Measurements from ENCODE around the gene KAZN. TPM values are rescaled to one million over a fixed set of nuclear protein-coding genes. Genes with fewer than 3 reads are reported as not detected.

Gene KAZN
- total RNA-seq, 1 experiment from 2014 or later, result 15.6 TPM

- no peaks in the 10 kb centered on the region for H3K79me2 ChIP-seq (ENCODE audit: low read depth)
- DNase-seq, result no peak
- H3K27ac ChIP-seq, result no peak overlapping the region
- TF ChIP-seq EZH2 (IDR thresholded peaks at IDR 0.05; ENCODE audit: low read depth) (no peak), CTCF (conservative IDR thresholded peaks at IDR 0.05) (no peak)
- POLR2A ChIA-PET (ENCODE audit: unreplicated experiment), result no interaction called here
- no peak overlapping the region for H3K4me2 ChIP-seq
- no peak overlapping the region for H2AFZ ChIP-seq
- CTCF ChIA-PET, result no interaction called here
- no TSS peak for BruUV-seq (replicated peaks)
- no peaks in the 10 kb centered on the region for H3K9me3 ChIP-seq (ENCODE audit: insufficient read depth, low read depth)
- no peaks in the 10 kb centered on the region for H3K4me1 ChIP-seq (replicated peaks; ENCODE audit: insufficient read depth)
- H4K20me1 ChIP-seq (ENCODE audit: insufficient read depth), result no peaks in the 10 kb centered on the region
- H3K4me3 ChIP-seq, result no peak overlapping the region
- intact Hi-C loops (cut with micrococcal nuclease; ENCODE audit: unreplicated experiment), result no loop called here
- H3F3A ChIP-seq (ENCODE audit: insufficient read depth, low read depth), result no peaks in the 10 kb centered on the region
- no peaks in the 10 kb centered on the region for H3K27me3 ChIP-seq (ENCODE audit: insufficient read depth, low read depth)
- no peaks in the 10 kb centered on the region for H3K36me3 ChIP-seq (ENCODE audit: low read depth)
- H3K9me2 ChIP-seq (ENCODE audit: insufficient read depth), result no peaks in the 10 kb centered on the region
Observed at GRCh38 chr1:15124362-15125100, 526.0 kb downstream of the KAZN start.

DNA sequence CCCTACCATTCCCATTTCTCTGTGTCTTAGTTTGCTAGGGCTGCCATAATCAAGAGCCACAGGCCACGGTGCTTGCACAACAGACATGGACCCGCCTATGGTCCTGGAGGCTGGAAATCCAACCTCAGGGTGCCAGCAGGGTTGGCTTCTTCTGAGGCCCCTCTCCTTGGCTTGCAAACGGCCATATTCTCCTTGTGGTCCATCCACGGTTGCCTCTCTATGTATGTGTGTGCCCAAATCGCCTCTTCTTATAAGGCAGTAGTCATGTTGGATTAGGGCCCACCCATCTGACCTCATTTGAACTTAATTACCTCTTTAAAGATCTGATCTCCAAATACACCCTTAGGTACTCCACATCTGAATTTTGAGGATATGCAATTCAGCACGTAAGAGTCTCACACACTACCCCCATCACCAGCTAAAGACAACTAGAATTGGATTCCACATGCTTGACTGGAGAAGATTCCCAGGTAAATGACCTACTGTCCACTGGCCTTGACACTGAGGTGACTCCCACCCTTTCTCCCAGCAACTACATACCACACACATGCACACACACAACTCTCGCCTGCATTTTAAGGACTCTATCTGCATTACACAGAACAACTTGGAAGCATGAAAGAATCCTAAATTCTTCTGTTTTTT is 526.7 kb downstream of the KAZN start:
- Histone ChIP-seq H4K20me1 (ENCODE audit: insufficient read depth) (no peaks in the 10 kb centered on the region), H3K4me3 (no peak overlapping the region), H3K9me3 (ENCODE audit: insufficient read depth, low read depth) (no peaks in the 10 kb centered on the region), H3K27ac (no peak overlapping the region), H3K9me2 (ENCODE audit: insufficient read depth) (no peaks in the 10 kb centered on the region), H3K4me2 (no peak overlapping the region), H3K36me3 (ENCODE audit: low read depth) (no peaks in the 10 kb centered on the region), H3K27me3 (ENCODE audit: insufficient read depth, low read depth) (no peaks in the 10 kb centered on the region), H3F3A (ENCODE audit: insufficient read depth, low read depth) (no peaks in the 10 kb centered on the region), H3K4me1 (replicated peaks; ENCODE audit: insufficient read depth) (no peaks in the 10 kb centered on the region), H2AFZ (no peak overlapping the region), H3K79me2 (ENCODE audit: low read depth) (no peaks in the 10 kb centered on the region)
- intact Hi-C loops (cut with micrococcal nuclease; ENCODE audit: unreplicated experiment), result no loop called here
- no TSS peak for BruUV-seq (replicated peaks)
- TF ChIP-seq CTCF (conservative IDR thresholded peaks at IDR 0.05), result no peak
- TF ChIP-seq EZH2 (IDR thresholded peaks at IDR 0.05; ENCODE audit: low read depth), result no peak
- ChIA-PET POLR2A (ENCODE audit: unreplicated experiment) (interaction anchor here (0.6 kb wide), 1 partner anchor 135 kb away, joined by 3 read pairs; no protein-coding TSS in a partner anchor), CTCF (no interaction called here)
- no peak for DNase-seq

DNA sequence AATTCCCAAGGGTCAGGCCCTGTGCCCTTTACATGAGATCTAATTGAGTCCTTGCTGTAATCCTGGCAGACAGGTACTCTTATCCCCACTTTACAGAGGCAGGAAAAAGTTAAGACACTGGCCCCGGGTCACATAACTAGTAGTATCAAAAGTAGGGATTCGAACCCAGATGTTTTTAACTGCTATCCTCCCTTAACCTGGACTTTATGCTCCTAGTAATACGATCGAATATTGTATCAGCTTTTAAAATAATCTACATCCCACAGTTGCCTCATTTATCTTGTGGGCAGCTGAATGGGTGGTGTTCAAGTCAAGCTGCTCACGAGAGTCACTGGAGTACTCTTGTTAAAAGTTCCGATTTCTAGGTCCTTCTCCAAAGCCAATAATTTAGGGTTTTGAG is 529.6 kb downstream of the KAZN start:
- H3K27ac ChIP-seq, result no peak overlapping the region
- intact Hi-C loops (cut with micrococcal nuclease; ENCODE audit: unreplicated experiment), result loop anchor here (1.0 to 2.0 kb wide), 4 partner anchors 24 to 303 kb away; no protein-coding TSS in a partner anchor
- H3K27me3 ChIP-seq (ENCODE audit: insufficient read depth, low read depth), result no peaks in the 10 kb centered on the region
- H3F3A ChIP-seq (ENCODE audit: insufficient read depth, low read depth), result no peaks in the 10 kb centered on the region
- no peak for DNase-seq
- H3K9me3 ChIP-seq (ENCODE audit: insufficient read depth, low read depth), result no peaks in the 10 kb centered on the region
- H3K36me3 ChIP-seq (ENCODE audit: low read depth), result no peaks in the 10 kb centered on the region
- ChIA-PET CTCF (interaction anchor here (0.7 to 1.4 kb wide), 4 partner anchors 36 to 195 kb away, joined by 3 to 15 read pairs (median 4); no protein-coding TSS in a partner anchor), POLR2A (ENCODE audit: unreplicated experiment) (no interaction called here)
- TF ChIP-seq EZH2 (IDR thresholded peaks at IDR 0.05; ENCODE audit: low read depth) (no peak), CTCF (conservative IDR thresholded peaks at IDR 0.05) (no peak)
- no peaks in the 10 kb centered on the region for H3K79me2 ChIP-seq (ENCODE audit: low read depth)
- no TSS peak for BruUV-seq (replicated peaks)
- H3K9me2 ChIP-seq (ENCODE audit: insufficient read depth), result no peaks in the 10 kb centered on the region
- H3K4me2 ChIP-seq, result no peak overlapping the region
- no peaks in the 10 kb centered on the region for H3K4me1 ChIP-seq (replicated peaks; ENCODE audit: insufficient read depth)
- no peak overlapping the region for H2AFZ ChIP-seq
- no peak overlapping the region for H3K4me3 ChIP-seq
- no peaks in the 10 kb centered on the region for H4K20me1 ChIP-seq (ENCODE audit: insufficient read depth)
